ENCODE measurements around the gene CXCR5.

Gene CXCR5

DNA sequence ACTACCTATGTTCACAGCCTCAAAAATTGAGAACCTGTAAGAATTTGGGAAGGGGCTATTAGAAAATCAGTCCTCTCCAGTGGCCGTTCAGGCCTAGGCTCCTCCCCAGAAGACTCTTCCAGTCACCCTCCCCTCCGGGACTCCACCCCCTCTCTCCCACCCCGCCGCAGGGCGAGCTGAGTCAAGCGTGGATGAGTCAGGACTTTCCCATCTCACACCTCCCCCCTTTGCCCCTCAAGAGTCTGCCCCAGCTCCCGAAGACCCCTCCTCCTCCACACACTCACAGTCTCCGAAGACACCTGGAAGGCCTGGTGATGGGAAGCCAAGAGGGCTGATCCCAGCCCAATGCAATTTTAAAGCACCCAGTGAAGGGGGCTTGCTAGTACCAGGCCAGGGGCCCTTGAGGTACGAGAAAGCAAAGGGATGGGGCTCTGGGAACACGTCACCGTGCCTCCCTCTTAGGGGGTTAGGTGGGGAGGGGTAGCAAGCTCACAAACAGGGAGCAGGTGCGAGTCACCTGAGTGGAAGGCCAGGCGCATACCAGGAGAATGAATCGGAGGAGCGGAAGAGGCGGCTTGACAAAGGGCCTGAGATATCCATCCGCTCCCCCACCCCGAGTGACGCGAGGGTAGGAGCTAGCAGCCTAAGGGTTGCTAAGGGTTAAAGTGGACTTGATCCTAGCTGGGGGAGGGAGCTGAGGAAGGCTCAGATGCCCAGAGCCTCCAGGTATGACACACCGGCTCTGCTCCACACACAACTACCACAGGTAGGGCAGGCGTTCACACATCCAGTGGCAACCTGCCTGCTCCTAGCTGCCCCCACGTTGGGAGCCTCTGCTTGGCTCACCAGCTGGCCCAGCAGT, 28.4 kb downstream of the CXCR5 start:
- peak in 24 of 56 donors; percentile 20 to 72 (median 42) for DNase-seq

DNA sequence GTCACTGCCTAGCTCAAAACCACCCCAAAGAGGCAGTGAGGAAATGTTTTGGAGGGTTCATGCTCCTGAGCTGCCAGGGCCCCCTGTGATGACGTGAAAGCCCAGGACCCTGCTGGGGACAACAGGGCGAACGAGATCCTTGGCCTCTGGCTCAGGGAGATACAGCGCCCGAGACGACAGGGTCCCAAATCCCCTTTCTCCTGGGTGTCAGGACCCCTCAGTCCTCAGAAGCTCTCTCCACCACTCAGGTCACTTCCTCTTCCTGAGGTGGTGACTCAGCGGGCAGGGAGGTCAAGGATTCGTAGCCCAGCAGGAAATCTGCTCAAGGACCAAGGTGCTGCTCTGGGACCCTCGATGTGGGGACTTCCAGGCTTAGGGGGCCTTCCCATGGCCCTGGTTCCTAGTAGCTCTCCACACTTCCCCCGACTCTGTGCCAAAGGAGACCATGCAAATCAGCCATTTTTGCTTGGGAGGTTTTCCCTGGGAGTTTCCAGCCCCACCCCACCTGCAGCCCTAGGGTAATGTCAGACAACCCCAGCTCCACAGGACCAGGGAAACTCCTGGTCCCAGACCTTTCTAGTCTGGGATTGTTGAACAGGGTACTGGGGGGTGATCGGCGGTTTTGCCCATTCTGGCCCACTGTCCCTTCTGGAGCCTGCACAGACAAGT, 29.2 kb downstream of the CXCR5 start:
- DNase-seq, result no peak

DNA sequence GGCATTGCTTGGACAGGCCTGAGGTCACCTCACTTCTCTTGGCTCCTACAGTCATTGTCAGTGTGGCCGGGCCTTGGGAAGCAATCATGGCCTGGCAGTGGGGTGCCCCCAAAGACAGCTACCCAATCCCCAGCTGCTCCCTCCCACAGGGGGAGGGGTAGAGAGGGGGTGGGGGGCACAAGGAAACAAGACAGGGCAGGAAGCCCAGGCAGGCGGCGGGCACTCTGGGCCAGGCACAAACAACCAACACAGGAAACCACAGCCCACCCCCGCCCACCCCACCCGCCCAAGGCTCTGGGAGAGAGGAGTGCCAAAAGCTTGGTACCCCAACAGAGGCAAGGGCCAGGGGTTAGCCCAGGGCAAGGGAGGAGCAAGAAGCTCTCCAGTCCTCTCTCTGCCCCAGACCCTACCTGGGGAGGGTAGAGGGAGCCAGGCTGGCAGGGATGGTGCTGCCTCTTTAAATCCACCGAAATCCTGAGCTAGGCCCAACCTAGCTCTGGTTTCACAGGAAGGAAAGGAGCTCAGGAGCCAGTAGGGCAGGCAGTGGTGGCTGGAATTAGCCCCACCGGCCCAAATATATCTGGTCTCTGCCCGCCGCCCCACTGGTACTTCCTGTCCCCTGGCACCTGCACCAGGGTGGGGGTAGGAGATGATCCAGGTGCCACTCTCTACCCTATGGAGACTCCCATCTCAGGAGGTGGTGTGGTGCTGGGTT, 29.9 kb downstream of the CXCR5 start:
- DNase-seq, result peak in 40 of 56 donors; percentile 21 to 73 (median 57)

DNA sequence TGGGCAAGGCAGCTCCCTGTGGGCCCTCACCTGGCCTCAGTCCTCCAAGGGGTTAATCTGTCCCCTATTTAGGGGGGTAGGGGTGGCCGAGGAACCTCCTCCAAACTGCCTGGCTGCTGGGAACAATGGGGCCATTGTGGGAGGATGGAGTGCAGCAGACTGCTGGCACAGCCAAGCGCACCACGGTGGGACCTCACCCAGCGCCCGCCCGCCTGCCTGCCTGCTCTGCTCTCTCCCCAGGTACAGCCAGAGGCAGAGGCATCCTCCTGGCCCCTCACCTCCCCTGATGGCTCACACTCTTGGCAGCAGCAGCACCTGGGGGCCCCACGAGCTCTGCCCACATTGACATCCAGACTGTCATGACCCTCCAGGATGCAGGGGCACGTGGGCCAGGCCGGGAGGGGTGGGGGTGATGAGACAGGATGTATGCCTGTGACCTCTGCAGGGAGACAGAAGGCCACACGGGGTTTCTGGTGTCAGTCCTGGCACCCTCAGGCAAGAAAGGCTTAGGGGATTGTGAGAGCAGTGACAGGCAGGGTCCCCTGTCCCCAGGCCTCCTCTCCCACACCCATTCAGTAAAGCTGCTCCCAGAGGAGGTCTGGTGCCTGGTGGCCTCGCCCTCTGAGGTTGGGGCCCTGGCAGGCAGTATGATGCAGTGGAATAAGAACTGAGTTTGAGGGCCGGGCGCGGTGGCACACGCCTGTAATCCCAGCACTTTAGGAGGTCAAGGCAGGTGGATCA, 30.7 kb downstream of the CXCR5 start:
- DNase-seq, result peak in 42 of 56 donors; percentile 23 to 85 (median 51)

DNA sequence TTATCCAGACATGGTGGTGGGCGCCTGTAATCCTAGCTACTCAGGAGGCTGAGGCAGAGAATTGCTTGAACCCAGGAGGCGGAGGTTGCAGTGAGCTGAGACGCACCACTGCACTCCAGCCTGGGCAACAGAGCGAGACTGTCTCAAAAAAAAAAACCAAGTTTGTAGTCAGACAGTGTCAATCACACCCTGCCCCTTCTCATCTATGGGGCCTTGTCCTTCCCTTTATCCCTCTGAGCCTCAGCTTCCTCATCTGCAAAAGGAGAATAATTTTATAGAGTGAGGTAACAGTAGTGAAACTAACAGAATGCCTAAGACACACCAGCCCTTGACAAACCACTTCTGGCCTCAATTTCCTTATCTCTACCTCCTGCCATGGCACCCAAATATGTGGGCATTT, 31.3 kb downstream of the CXCR5 start:
- DNase-seq, result no peak

DNA sequence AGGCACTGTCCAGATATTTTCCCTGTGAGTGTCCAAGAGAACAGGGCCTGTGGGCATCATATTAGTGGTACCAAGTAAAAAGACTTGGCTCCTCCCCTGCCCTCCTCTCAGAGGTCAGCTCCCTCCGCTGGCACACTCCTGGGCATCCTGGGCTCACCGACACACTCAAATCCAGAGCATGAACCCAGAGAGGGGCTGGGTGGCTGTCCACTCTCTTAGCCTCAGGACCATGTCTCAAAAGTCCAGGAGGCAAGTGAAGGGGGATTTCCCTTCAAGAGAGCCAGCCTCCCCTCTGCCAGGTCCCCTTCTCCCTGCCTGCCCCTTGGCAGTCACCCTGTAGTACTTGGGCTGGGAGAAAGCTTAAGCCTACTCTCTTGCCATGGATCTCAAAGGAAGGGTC, 31.7 kb downstream of the CXCR5 start:
- DNase-seq, result no peak

DNA sequence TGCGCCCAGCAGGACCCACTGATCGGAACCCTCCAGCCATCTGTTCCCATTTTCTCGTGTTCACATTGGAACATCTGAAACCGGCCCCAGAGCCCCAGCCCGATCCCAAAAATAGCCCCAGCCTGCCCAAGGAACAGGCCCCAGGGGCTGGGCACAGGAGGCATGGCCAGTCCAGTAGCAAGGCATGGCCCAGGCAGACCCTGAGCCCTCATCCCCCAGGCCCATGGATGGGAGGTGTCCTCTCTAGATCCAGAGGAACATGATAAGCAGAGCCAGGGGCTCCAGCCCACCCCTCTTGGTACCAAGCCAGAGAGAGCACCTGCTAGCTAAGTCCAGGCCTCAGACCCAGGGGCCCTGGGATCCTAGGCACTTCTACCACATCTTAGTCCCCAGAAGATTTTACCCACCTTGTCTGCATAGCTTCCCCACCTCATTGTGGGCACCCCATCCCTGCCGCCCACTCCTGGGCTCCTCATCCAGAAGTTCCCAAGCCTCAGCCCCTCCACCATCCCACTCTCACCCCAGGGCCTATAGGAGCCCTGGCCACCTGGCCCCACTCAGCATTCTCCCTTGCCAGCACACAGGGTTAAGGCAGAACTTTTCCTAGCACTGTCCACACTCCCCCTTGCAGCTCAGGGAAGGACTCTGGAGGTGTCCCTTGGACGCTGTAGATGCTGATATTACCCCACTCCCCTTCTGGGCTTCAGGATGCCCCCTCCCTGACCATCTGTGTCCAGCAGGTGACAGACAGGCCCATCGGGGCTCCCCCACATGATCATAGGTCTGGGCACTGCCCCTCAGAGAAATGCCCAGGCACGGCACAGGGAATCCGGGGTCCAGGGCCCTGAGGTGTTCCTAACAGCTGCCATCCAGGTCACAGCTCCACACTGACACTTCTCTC, 32.5 kb downstream of the CXCR5 start:
- peak in 2 of 56 donors; percentile 11 to 15 for DNase-seq

DNA sequence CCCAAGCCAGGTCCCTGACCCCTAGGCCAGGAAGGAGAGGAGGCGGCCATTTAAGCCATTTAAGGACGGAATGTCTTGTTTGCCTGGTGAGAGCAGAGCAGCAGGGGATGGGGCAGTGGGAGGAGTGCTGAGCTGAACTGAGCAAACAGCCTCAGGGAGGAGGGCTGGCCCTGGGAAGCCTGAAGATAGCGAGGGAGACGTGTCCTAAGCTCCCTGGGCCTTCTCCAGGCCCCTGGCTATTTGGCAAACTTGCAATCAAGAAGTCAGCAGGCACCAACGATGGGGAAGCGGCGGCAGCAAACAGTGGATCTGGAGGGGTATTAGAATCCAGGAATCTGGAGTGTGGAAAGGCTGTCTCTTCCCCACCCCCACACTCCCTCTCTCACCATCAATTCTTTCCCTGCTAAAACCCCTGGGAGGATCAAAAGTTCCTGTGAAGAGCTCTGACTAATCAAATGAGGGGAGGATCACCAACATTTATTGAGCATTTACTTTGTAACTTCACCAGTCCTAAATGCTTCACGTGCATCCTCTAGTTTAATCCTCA, 33.2 kb downstream of the CXCR5 start:
- DNase-seq, result no peak

DNA sequence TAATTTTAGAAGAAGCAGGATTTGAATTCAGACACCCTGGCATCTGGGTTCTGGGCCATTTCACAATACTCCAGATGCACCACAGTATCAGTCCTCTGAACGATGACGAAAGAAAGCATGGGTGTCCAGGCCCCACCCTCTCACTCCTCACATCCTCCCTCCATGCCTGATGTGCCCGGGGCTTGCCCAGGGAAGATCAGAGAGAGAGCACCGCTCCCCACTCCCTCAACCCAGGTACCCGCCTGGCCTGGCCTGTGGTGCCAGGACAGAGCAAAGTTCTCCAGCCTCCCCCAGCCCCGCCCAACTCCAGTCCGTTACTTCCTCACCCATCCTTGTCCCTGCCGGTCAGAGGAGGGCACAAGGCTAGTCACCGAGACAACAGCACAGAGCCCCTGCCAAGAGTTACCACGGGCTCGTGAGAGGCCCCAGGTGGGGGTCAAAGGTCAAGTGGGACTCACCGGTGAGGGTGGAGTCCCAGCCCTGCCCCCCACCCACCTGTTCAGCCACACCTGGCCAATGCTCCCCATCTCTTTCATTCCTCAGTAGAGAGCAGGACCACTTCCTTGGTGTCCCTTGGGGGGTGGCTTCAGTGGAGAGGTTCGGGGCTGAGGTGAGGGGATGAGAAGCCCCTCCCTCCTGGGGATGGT, 33.9 kb downstream of the CXCR5 start:
- peak in 2 of 56 donors; percentile 32 to 44 for DNase-seq

DNA sequence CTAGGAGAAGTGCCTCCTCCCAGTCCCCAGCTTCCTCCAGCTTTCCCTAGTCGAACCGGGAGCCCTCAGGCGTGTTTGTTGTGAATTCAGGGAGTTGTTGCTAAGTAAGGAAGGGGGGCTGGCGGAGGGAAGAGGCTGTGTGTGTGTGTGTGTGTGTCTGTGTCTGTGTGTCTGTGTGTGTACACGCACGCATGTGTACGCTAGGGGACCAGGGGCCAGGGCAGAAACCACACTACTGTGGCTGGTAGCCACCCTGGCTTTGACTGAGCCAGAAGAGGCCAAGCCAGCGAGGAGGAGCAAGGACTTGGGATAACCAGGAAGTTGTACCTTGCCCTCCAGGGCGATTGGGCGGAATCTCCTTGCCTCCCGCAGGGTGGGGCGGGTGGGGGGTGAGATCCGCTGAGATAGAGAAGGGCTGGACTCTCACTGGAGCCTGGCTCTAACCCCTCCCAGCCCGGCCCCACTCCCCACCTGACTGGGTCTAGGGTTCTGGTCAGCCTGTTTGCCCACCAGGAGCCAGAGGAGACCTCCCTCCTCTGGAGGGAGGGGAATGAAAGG, 34.5 kb downstream of the CXCR5 start:
- peak in 1 of 56 donors; percentile 26 for DNase-seq

DNA sequence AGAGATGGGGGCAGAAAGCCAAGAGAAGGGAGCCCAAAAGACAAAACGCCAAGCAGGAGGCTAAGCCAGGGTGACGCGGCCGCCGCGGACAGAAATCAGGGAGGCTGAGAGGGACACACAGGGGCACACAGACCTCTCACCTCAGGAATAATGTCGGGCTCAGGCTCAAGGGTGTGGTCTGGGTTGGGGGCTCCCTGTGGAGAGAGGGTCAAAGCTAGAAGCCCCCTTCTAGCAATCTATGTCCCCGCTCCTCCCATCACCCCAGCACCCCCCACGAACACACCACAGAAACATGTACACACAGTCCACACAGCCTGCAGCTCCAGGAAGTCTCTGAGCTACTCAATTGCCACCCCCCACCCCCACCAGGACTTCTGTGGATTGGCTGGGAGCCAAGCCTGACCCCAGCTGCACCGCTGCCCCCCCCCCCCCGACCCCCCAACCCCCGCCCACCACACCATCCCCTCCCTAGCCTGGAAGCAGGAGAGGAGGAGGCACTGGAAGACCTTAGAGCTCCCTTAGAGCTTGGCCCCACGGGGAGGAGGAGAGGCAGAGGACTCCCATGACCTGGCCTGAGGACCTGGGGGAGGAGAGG, 35.1 kb downstream of the CXCR5 start:
- peak in 1 of 56 donors; percentile 48 for DNase-seq

DNA sequence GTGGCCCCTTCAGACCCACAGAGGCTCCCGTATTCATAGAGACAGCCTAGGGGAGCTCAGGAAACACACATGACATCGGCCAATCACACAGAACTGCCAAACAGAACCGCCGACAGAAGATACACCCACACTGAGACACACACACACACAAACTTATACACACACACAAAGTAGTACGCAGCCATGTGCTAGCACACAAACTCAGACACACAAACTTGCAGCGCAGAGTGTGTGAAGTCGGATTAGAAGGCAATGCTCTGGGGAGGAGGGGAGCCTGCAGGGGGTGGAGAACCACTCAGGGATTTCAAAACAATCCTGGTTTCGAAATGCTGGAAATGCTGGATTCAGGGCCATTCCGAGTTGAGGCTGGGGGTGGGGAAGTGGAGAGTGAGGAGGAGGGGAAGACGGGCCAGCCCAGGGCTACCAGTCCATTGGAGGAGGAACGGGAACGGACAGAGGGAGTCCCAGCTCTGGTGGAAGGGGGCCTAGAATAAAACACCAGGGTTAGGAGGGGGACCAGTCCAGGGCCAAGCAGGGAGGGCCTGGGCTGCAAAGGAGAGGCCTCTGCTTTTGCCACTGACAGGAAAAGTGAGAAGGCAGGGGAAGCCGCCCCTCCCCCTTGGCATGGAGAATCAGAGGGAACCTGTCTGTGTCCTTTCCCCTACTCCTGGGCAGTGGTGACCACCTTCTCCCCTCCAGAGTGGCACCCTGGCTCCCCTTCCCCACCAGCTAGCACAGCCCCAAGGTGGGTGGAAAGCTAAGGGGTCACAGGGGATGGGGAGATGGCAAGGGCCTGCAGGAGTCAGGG, 37.6 kb downstream of the CXCR5 start:
- peak in 1 of 56 donors; percentile 23 for DNase-seq

DNA sequence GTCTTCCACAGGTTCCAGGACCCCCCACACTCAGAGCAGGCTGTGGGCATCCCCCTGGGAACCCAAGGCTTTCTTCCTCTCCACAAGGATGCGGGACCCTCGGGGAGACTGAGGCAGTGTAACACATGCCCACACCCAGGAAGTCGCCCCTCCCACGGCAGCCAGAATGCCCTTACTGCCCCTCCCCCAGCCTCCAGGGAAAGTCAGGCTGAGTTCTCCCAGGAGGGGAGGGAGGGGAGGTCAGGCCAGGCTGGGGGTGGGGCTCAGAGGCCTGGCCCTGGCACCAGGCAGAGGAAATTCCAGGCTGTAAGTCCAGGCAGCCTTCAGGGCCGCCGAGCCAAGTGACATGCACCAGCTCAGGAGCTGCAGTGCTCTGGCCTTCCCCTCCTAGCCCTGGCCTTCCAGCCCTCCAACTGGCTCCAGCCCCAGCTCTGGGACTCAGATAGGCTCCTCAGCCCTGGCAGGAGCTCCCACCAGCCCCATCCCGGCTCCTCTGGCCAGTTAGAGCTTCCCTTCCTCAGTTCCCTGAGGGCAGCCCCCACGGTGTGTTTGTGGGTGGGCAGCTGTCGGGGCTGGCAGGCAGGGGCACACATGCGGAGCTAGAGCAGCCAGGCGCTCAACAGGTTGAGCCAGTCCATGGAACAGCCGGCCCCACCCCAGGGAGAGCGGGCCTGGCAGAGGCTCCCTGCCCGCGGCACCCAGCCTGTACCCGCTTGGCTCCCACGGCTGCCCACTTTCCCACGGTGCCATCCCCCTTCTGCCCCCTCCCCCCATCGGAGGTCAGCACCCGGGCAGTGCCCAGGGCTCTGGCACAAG, 38.4 kb downstream of the CXCR5 start:
- DNase-seq, result peak in 29 of 56 donors; percentile 27 to 76 (median 53)

DNA sequence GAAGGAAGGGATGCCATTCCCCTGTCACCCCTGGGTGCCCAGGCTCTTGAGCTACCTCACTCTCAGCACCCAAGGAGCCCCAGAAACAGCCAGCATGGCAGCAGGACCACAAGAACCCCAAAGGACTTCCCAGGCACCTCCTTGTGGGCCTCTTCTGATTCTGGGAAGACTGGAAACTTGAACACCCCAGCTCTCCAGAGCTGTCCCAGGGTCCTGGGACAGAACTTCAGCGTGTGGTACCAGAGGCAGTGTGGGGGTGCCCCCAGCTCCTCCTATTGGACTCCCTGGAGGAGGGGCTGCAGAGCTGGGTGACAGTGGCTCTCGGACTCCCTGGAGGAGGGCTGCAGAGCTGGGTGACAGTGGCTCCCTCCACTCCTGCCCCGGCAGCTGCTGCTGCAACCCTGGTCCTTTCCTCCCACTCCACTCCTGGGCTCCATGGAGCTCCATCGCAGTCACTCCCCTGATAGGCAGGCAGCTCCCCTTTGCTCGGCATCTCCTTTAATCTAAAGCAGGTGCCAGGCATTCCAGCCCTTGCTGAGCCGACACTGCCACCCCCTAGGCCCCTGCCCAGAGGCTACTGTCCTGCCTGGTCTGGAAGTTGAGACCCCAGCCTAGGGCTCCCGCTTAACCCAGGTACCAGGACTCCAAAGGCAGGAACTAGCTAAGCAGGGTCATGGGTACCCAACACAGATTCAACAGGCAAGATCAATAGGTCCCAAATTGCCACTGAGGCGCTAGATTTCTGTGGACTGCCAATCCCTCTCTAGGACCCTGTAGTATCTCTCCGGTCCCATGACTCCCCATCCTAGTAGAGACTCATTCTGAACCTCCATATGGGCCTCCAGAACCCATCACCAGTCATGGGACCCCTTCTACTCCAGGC, 39.3 kb downstream of the CXCR5 start:
- no peak for DNase-seq

DNA sequence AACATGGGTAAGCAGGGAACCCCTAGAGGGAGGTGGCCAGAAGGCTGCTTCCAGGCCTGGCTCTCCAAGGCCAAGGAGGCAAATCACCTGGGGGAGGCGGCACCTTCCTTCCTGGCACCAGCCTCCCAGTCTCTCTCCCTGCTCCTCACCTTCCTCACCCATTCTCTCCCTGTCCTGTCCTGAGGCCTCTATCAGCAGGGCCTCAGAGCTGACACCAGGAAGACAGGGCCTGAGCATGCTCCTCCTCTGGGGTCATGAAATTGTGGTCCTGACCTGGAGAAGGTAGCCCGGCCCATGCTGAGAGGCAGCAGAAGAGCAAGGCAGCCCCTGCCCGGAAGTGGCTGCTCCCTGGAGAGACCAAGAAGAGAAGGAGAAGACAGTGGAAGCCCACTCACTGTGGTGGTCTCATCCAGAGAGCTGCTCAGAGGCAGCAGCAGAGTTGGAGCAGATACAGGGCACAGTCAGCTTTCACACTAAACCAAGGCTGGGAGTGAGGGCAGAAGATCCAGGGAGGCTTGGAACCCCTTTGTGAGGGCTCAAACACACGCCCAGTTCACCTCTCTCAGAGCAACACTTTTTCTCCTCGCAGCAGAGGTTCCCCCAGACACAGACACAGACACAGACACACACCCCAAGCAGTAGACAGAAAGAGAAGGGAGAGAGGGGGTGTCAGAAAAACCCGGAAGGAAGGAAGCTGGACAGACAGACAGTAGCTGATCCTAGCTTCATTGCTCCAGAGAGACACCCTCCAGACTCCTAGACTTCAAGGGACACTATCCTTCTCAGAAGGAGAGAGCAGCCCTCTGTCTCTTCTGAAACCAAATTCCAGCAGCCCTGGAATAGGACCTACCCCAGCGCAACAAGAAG, 40.3 kb downstream of the CXCR5 start:
- no peak for DNase-seq
